NT2/D1 (cell line): ENCODE measurements around the gene STEEP1.

Experiments used
- DNase-seq: peaks from one replicate; pipeline ENCODE4 v3.0.0-alpha.2; 2011; ENCODE audit warnings: low read depth, low spot score
- H3K27me3 ChIP-seq: 2 replicates; pipeline ENCODE4 v1.6.0; 2011; ENCODE audit warnings: mild to moderate bottlenecking; ENCODE audit not compliant: insufficient read length, insufficient read depth
- H3K36me3 ChIP-seq: 2 replicates; pipeline ENCODE4 v1.6.1; 2011; ENCODE audit warnings: mild to moderate bottlenecking, low read length, mixed read lengths; ENCODE audit not compliant: insufficient read depth, insufficient read length
- H3K4me1 ChIP-seq: 2 replicates; pipeline ENCODE4 v1.5.1; 2011; ENCODE audit not compliant: insufficient read depth, insufficient read length
- H3K4me3 ChIP-seq: 2 replicates; pipeline ENCODE4 v1.5.1; 2011; ENCODE audit warnings: low read depth; ENCODE audit not compliant: insufficient read length
- H3K9ac ChIP-seq: 2 replicates; pipeline ENCODE4 v1.6.0; 2011; ENCODE audit warnings: low read depth; ENCODE audit not compliant: insufficient read length
- H3K9me3 ChIP-seq: 2 replicates; pipeline ENCODE4 v1.5.1; 2011; ENCODE audit warnings: mild to moderate bottlenecking, low read length; ENCODE audit not compliant: insufficient read depth
- SUZ12 ChIP-seq: IDR thresholded peaks from 2 replicates; pipeline ENCODE4 v1.6.1; 2011; ENCODE audit not compliant: insufficient read length, insufficient read depth; ENCODE audit errors: extremely low read depth
- YY1 ChIP-seq: IDR thresholded peaks from 2 replicates; pipeline ENCODE4 v1.6.1; 2011; ENCODE audit not compliant: insufficient read length, insufficient read depth
- ZNF274 ChIP-seq: IDR thresholded peaks from 2 replicates; pipeline ENCODE4 v1.6.1; 2011; ENCODE audit warnings: mild to moderate bottlenecking, low read depth, low read length

Gene STEEP1

GRCh38 chrX:119552508-119552907 is 12.7 kb downstream of the STEEP1 start:
- TF ChIP-seq YY1: no peak
- no peak for TF ChIP-seq ZNF274
- no peak for TF ChIP-seq SUZ12
- no peaks in the 10 kb centered on the region for H3K27me3 ChIP-seq
- no peak overlapping the region for H3K4me3 ChIP-seq
- H3K4me1 ChIP-seq: no peaks in the 10 kb centered on the region
- H3K9ac ChIP-seq: no peak overlapping the region
- H3K36me3 ChIP-seq: peaks cover 20% of the 10 kb centered on the region
- no peaks in the 10 kb centered on the region for H3K9me3 ChIP-seq
- DNase-seq: no peak

DNA sequence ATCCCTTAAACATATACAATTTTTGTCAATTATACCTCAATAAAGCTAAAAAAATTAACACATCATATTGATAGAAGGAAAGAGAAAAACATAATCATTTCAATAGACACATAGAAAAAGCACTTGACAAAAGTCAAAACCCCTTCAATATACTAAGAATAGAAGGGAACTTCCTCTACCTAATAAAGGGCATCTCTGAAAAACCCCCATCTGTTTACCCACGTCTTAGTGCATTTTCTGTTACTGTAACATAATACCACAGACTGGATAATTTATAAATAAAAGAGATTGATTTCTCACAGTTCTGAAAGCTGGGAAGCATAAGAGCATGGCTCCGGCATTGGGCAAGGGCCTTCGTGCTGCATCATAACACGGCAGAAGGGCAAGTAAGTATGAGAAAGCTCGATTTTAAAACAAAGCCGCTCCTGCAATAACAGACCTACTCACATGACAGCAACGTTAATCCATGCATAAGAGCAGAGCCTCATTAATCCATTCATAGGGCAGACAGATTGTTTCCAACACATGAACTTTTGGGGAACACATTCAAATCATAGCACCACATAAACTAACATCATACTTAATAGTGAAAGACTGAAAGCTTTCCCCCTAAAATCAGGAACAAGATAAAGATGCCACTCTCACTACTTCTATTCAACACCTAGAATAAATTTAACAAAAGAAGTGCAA is 15.7 kb downstream of the STEEP1 start:
- no peaks in the 10 kb centered on the region for H3K27me3 ChIP-seq
- H3K36me3 ChIP-seq: peaks cover 5% of the 10 kb centered on the region
- H3K9ac ChIP-seq: no peak overlapping the region
- DNase-seq: no peak
- no peak overlapping the region for H3K4me3 ChIP-seq
- TF ChIP-seq SUZ12 (no peak), YY1 (no peak), ZNF274 (no peak)
- H3K4me1 ChIP-seq: no peaks in the 10 kb centered on the region
- no peaks in the 10 kb centered on the region for H3K9me3 ChIP-seq

- no peaks in the 10 kb centered on the region for H3K9me3 ChIP-seq
- TF ChIP-seq SUZ12: no peak
- TF ChIP-seq ZNF274: no peak
- TF ChIP-seq YY1: no peak
These were observed 24.0 kb downstream of the STEEP1 start for GRCh38 chrX:119541188-119541587.

DNA sequence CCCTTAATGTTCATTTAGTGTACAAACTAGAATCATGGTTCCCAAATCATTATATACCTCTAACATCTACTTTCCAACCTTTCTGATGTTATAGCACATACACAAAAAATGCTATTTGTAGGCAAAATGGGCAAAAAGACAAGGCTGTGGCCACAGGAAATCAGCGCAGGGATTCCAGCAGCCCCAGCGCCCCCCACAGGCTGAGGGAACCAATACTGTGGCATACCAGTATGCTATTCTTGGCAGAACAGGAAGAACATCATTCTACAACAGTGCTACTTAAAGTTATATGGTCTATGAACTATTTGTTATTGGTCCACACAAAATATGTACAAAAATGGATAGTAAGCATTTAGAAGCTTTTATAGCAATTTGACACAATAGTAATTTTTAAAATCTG is 25.3 kb downstream of the STEEP1 start:
- H3K9me3 ChIP-seq: no peaks in the 10 kb centered on the region
- no peak overlapping the region for H3K4me3 ChIP-seq
- no peaks in the 10 kb centered on the region for H3K4me1 ChIP-seq
- H3K36me3 ChIP-seq: peaks cover 30% of the 10 kb centered on the region
- H3K9ac ChIP-seq: no peak overlapping the region
- no peaks in the 10 kb centered on the region for H3K27me3 ChIP-seq
- no peak for DNase-seq
- TF ChIP-seq YY1: no peak
- TF ChIP-seq SUZ12: no peak
- no peak for TF ChIP-seq ZNF274

More at GRCh38 chrX:119541188-119541587, 24.0 kb downstream of the STEEP1 start:
- peaks cover 30% of the 10 kb centered on the region for H3K36me3 ChIP-seq
- DNase-seq: peak; percentile 49
- H3K4me1 ChIP-seq: no peaks in the 10 kb centered on the region
- no peaks in the 10 kb centered on the region for H3K27me3 ChIP-seq
- no peak overlapping the region for H3K9ac ChIP-seq
- H3K4me3 ChIP-seq: no peak overlapping the region

DNA sequence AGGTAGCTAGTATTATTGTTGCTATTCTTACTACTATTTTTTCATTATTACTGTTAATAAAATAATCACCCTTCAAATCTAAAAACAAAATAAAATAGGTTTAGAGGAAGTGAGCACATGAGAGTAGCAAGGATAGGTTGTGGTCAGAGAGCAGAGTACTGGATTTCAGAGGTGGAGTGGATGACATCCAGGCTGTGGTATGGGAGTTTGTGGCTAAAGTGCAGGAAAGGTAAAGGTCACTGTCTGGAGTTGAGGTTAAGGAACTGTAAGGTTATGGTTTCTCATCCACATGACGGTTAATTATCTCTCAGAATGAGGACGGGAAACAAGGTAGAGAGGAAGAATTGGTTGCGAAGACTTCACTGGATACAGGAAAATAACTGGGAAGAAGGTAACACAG is 27.7 kb downstream of the STEEP1 start:
- Histone ChIP-seq H3K27me3 (no peaks in the 10 kb centered on the region), H3K9ac (no peak overlapping the region), H3K9me3 (no peaks in the 10 kb centered on the region), H3K4me3 (no peak overlapping the region), H3K36me3 (peaks cover 26% of the 10 kb centered on the region), H3K4me1 (no peaks in the 10 kb centered on the region)
- TF ChIP-seq SUZ12 (no peak), ZNF274 (no peak), YY1 (no peak)
- no peak for DNase-seq

DNA sequence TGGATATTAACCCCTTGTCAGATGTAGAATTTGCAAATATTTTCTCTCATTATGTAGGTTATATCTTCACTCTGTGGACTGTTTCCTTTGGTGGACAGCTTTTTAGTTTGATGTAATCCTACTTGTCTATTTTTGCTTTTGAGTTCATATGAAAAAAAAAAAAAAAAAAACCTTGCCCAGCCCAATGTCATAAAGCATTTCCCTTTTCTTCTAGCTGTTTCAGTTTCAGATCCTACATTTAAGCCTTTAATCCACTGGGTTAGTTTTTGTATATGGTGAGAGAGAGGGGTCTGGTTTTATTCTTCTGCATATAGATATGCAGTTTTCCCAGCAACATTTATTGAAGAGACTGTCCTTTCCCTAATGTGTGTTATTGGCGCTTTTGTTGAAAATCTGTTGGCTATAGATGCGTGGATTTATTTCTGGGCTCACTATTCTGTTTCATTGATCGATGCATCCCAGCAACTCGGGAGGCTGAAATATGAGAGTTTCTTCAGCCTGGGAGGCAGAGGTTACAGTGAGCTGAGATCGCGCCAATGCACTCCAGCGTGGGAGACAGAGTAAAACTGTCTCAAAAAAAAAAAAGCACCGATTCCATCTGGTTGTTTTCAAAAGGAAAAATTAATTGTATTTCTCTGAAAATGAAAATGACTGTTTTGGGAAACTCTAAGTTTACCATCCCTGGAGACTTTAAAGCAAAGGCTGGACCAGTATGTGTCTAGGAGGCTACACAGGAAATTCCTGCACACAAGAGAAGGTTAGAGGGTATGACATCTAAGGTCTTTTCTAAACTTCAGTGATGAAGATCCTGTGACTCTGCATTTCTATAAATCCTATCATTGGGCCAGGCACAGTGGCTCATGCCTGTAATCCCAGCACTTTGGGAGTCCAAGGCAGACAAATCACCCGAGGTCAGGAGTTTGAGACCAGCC is 35.6 kb downstream of the STEEP1 start:
- TF ChIP-seq ZNF274 (no peak), YY1 (no peak), SUZ12 (no peak)
- H3K4me1 ChIP-seq: no peaks in the 10 kb centered on the region
- H3K27me3 ChIP-seq: no peaks in the 10 kb centered on the region
- DNase-seq: no peak
- no peak overlapping the region for H3K4me3 ChIP-seq
- no peaks in the 10 kb centered on the region for H3K36me3 ChIP-seq
- H3K9me3 ChIP-seq: no peaks in the 10 kb centered on the region
- H3K9ac ChIP-seq: no peak overlapping the region

DNA sequence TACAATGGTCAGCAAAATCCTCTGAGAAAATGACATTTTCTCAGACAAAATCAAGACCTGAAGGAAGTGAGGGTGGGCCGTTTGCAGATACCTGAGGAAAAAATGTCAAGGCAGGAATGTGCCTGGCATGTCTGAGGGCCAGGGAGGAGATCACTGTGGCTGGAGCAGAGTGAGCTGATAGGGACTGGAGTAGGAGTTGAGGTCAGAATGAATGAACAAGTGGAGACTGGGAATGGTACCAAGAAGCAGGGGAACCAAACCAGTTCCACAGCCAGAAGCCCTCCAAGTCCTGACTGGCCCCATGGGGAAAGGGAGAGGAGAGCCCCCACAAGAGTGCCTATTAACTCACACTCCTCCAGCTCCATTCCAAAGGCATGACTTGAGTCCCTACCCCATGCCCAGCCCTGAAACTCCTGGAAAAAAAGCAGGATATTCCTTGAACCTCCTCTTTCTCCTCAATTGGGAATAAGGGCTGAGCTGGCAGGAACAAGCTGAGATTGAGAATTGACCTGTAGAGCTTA is 41.5 kb downstream of the STEEP1 start:
- H3K36me3 ChIP-seq: no peaks in the 10 kb centered on the region
- H3K9ac ChIP-seq: no peak overlapping the region
- no peaks in the 10 kb centered on the region for H3K9me3 ChIP-seq
- DNase-seq: no peak
- TF ChIP-seq SUZ12 (no peak), YY1 (no peak), ZNF274 (no peak)
- no peaks in the 10 kb centered on the region for H3K27me3 ChIP-seq
- no peak overlapping the region for H3K4me3 ChIP-seq
- H3K4me1 ChIP-seq: no peaks in the 10 kb centered on the region
